ES-I3 (cell line): ENCODE data around the gene RAD51B.

Source experiments
- H3K36me3 ChIP-seq: 2 replicates; pipeline ENCODE4 v1.6.1; 2013; ENCODE audit warnings: mild to moderate bottlenecking, low read length, control low read depth, moderate library complexity; ENCODE audit not compliant: insufficient read depth
- H3K4me1 ChIP-seq: 2 replicates; pipeline ENCODE4 v1.6.1; 2013; ENCODE audit warnings: mild to moderate bottlenecking, control low read depth, low read length; ENCODE audit not compliant: insufficient read depth
- H3K9ac ChIP-seq: 2 replicates; pipeline ENCODE4 v1.6.1; 2013; ENCODE audit warnings: low read depth, mild to moderate bottlenecking, low read length, moderate library complexity
- H3K9me3 ChIP-seq: 2 replicates; pipeline ENCODE4 v1.6.1; 2013; ENCODE audit warnings: mild to moderate bottlenecking, low read length, moderate library complexity; ENCODE audit not compliant: control insufficient read depth, insufficient read depth

Gene RAD51B

DNA sequence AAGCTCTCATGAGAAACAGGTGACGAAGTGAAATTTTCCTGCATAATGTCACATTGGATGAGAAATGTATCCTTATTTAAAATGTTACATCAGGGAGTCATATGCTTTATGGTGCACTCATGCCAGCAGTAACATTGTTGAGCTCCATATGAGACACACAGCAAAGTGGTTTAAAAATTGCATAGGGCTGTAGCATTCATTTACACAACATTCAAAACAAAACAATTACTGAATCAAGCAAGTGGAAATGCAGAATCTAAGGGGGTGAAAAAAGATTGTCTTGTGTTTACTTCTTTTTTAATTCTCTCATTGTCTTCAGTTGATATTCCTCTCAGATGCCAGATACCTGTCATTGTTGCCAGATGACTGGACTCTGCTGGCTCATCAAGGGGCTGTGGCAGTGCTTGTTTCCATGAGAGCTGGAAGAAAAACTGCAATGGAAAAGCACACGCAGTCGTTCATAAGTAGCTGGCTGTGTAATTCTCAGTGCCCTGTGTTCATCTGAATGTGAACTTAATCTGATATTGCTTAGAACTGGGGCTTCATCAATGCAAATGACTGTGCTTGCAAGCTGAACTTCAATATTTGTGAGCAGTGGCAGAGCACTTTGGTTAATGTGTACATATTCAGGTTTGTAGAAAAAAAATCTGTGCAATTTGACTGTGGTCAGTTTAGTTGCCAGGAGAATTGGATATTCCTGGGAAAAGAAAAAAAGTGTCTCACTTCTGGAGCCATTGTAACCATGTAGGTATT is 305.6 kb downstream of the RAD51B start:
- no peaks in the 10 kb centered on the region for H3K9me3 ChIP-seq
- H3K9ac ChIP-seq = no peak overlapping the region
- no peaks in the 10 kb centered on the region for H3K36me3 ChIP-seq
- H3K4me1 ChIP-seq = peaks cover 15% of the 10 kb centered on the region

DNA sequence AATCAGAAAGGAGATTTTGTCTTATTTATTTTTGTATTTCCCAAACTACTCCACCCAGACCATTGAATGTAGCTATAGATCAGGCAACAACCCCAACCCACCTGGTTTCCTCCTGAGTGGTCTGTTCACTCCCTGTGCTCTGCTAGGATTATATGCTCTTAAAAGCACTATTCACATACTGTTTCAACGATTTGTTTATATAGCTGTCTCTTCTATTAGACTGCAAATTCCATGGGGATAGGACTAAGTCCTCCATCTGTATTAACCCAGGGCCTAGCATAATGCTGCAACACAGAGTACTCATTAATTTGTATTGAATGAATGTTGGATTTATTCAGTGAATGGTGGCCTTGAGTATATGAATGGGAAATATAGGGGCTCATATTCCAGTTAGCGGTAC is 307.6 kb downstream of the RAD51B start:
- Histone ChIP-seq H3K9ac (no peak overlapping the region), H3K9me3 (no peaks in the 10 kb centered on the region), H3K36me3 (no peaks in the 10 kb centered on the region), H3K4me1 (peaks cover 15% of the 10 kb centered on the region)

GRCh38 chr14:68131907-68132306 is 312.3 kb downstream of the RAD51B start:
- no peaks in the 10 kb centered on the region for H3K4me1 ChIP-seq
- H3K36me3 ChIP-seq = no peaks in the 10 kb centered on the region
- H3K9me3 ChIP-seq = no peaks in the 10 kb centered on the region

DNA sequence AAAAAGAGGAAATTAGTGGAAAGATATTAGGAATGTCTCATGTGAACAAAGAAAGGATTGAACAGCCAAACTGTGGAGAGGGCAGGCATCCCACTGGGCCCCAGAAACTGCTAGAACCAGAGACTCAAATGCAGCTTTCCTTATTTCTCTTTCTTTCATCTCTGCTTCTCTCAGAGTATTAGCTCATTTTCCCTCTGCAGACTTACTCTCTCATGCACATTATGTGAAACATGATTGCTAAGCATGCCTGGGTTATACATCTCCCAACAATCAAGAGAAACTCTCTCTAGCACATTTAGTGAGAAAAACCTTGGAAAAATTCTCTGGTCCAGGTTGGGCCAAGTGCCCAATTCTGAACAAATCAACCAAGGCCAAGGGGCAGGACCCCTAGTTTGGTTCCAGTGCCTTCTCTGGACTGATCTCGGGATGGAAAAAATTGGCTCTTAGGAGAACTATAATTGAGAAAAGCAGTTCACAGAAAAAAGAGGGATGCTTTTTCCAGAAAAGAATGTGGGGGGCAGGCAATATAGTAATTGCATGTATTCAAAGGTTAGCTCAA is 313.1 kb downstream of the RAD51B start:
- no peaks in the 10 kb centered on the region for H3K36me3 ChIP-seq
- no peak overlapping the region for H3K9ac ChIP-seq
- H3K9me3 ChIP-seq = no peaks in the 10 kb centered on the region
- H3K4me1 ChIP-seq = peaks cover 6% of the 10 kb centered on the region; the same call in 1 of the 2 replicates

More at GRCh38 chr14:68131907-68132306, 312.3 kb downstream of the RAD51B start:
- H3K9ac ChIP-seq = no peak overlapping the region

- Histone ChIP-seq H3K4me1 (peaks cover 15% of the 10 kb centered on the region), H3K9me3 (no peaks in the 10 kb centered on the region), H3K9ac (no peak overlapping the region), H3K36me3 (no peaks in the 10 kb centered on the region)
Measured at GRCh38 chr14:68133856-68134255, 314.3 kb downstream of the RAD51B start.

DNA sequence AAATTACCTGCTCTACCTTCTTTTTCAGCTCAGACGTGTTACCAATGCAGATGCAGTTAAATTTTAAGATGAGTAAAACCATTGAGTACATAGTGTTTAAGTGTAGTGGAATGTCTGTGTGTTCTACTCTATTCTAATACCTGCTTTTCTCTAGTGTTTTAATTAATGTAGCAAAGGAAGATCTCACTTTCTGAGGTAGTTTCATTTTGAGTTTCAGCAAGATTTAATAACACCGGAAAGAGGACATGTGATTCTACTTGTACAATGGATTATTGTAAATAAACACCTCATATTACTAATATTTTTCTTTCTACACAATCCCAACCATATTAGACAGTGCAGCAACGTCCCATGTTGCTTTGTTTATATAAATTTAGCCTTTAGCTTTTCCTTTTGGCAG is 315.4 kb downstream of the RAD51B start:
- no peaks in the 10 kb centered on the region for H3K36me3 ChIP-seq
- peaks cover 24% of the 10 kb centered on the region for H3K4me1 ChIP-seq
- no peak overlapping the region for H3K9ac ChIP-seq
- H3K9me3 ChIP-seq = no peaks in the 10 kb centered on the region

GRCh38 chr14:68135566-68135965 is 316.0 kb downstream of the RAD51B start:
- H3K4me1 ChIP-seq = peaks cover 30% of the 10 kb centered on the region
- no peaks in the 10 kb centered on the region for H3K9me3 ChIP-seq
- no peaks in the 10 kb centered on the region for H3K36me3 ChIP-seq
- H3K9ac ChIP-seq = no peak overlapping the region

DNA sequence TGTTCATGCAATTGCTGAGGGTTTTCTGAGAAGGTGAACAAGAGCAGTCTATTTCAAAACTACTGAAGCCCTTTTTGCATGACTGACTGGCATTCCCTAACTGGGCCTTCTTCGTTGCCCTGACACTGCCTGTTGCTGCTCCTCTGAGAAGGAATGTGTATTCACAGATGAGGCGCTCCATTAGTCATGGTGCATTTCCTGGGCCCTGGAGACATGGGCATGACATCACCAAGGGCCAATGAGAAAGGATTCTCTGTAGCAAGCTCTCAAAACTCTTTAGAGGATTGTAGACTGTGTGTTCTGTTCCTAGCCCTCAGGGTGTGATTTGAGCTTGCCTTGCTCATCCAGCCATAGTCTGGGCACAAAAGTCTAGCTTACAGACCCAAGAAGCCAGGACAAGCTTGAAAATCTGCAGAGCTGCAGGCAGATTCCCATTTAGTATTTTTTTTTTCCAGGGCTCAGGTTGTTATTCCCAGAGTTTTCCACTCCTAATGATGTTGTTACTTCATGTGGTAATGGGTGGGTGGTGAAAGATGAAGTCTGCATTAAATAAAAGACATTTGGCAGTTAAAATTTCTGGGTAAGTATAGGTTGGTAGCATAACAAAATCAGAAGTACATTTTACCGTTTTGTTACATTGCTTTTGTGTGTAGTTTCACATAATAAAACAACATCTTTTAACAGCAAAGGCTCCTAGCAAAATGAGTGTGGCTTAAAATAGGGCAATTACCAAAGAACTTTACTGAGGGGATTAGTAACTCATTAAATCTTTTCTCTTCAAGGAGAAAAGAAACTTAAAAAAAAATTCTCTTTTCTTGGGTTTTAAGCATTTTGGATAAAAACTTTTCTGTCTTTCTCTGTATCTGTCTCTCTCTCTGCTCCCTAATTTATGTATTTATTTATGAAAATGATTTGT is 318.4 kb downstream of the RAD51B start:
- Histone ChIP-seq H3K36me3 (no peaks in the 10 kb centered on the region), H3K4me1 (peaks cover 42% of the 10 kb centered on the region), H3K9me3 (no peaks in the 10 kb centered on the region), H3K9ac (no peak overlapping the region; the same call in 1 of the 2 replicates)

- peaks cover 47% of the 10 kb centered on the region for H3K4me1 ChIP-seq
- no peak overlapping the region for H3K9ac ChIP-seq
- H3K9me3 ChIP-seq = no peaks in the 10 kb centered on the region
- no peaks in the 10 kb centered on the region for H3K36me3 ChIP-seq
Measured at GRCh38 chr14:68139431-68140075, 320.0 kb downstream of the RAD51B start.

DNA sequence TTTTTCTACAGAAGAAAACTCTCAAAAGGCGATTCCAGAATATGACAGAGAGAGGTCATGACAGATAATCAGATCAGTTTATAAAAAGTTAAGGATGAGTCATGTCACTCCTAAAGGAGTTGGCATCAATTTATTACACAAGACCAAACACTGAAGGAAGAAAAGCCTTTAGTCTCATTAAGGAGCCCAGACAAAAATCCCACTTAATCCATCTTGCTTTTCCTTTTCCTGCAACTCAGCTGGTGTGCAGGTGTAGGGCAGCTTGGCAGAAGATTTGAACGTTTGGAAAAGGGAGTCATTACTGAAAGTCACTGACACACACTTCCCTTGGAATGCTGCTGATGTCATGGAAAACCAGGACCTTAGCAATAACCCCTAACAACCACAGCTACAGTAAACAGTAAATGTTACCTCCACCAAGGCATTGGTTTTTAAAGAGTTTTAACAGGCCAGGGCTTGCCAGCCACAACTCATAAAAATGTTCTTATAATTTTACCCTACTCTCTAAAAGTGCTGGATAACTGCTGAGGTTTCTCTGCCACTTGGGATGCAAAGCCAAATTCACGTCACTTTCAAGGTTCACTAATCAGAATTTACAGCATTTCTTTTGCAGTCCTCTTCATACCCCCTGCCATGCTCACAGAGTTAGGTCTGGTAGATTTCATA is 320.6 kb downstream of the RAD51B start:
- H3K36me3 ChIP-seq = no peaks in the 10 kb centered on the region
- H3K9ac ChIP-seq = peak overlapping the region; percentile 2; the same call in 1 of the 2 replicates
- H3K9me3 ChIP-seq = no peaks in the 10 kb centered on the region
- peaks cover 47% of the 10 kb centered on the region for H3K4me1 ChIP-seq

- no peaks in the 10 kb centered on the region for H3K36me3 ChIP-seq
- no peak overlapping the region for H3K9ac ChIP-seq
- H3K9me3 ChIP-seq = no peaks in the 10 kb centered on the region
- peaks cover 47% of the 10 kb centered on the region for H3K4me1 ChIP-seq
Measured at GRCh38 chr14:68140806-68141205, 321.2 kb downstream of the RAD51B start.

GRCh38 chr14:68141281-68142088 is 321.9 kb downstream of the RAD51B start:
- Histone ChIP-seq H3K4me1 (peaks cover 50% of the 10 kb centered on the region), H3K9ac (no peak overlapping the region), H3K36me3 (no peaks in the 10 kb centered on the region), H3K9me3 (no peaks in the 10 kb centered on the region)

DNA sequence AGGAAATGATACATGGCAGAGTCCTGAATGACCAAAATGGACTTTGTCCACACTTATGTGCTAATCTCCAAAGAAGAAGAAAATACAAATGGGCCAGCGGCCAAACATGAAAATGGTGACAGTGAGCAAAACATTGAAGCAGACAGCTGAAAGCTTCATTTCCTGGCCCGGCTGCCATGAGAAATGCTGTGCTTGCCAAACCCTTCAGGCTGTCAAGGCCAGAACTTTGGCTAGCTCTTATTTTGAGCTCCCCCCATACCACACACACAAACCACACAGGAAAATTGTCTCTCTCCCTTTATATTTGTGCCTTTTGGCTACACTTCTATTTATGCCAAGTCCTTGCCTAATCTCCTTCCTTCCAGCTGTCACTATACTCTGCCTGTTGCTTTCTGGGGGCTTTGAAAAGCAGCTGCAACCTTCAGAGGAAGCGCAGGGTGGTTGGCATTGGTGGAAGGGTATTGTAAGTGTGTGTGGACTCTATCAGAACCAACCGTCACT is 323.8 kb downstream of the RAD51B start:
- H3K9me3 ChIP-seq = peaks cover 5% of the 10 kb centered on the region; the same call in 1 of the 2 replicates
- H3K9ac ChIP-seq = no peak overlapping the region
- H3K4me1 ChIP-seq = peaks cover 46% of the 10 kb centered on the region
- H3K36me3 ChIP-seq = no peaks in the 10 kb centered on the region
